Thyroid gland (tissue), 4 donors: ENCODE results near the gene UBE2H. TPM values are rescaled to one million over a fixed set of nuclear protein-coding genes. Genes with fewer than 3 reads are reported as not detected.
"Not testable (repeated sequence)": the region's sequence is repeated elsewhere in the genome, so short reads cannot be mapped to it uniquely, and the experiment has no call there.

ENCODE experiments used
- DNase-seq, 2 donors: peaks; one replicate each; pipeline ENCODE4 v3.0.0-alpha.2; 2019
- H3K27ac ChIP-seq, 3 donors: fragments of 200-600 bp; sonication (generic); 1 replicate in 2 of 3; 2 replicates in 1 of 3; pipeline ENCODE4 v1.5.1; 2016 to 2019; ENCODE audit warnings: mild to moderate bottlenecking in 1 of 3, moderate library complexity in 1 of 3
- H3K27me3 ChIP-seq: fragments of 200-600 bp; sonication (generic); one replicate; pipeline ENCODE4 v1.5.1; 2019
- H3K36me3 ChIP-seq, 2 donors: fragments of 200-600 bp; sonication (generic); one replicate each; pipeline ENCODE4 v1.5.1; 2016 to 2019
- H3K4me1 ChIP-seq, 2 donors: fragments of 200-600 bp; sonication (generic); one replicate each; pipeline ENCODE4 v1.5.1; 2017 to 2019
- H3K4me3 ChIP-seq, 3 donors: fragments of 200-600 bp; sonication (generic); replicated peaks in 1 of 3; 1 replicate in 2 of 3; 2 replicates in 1 of 3; pipeline ENCODE4 v1.5.1; 2016; ENCODE audit warnings: mild to moderate bottlenecking in 1 of 3
- H3K9me3 ChIP-seq: fragments of 200-600 bp; sonication (generic); one replicate; pipeline ENCODE4 v1.5.1; 2017
- POLR2A ChIP-seq, 2 donors: fragments of 450-650 bp; IDR thresholded peaks; one replicate each; pipeline ENCODE4 v1.6.1; 2017; ENCODE audit warnings: antibody characterized with exemption in 2 of 2, mild to moderate bottlenecking in 2 of 2, moderate library complexity in 1 of 2
- WGBS, 2 donors: methylation state at CpG; one replicate each; pipeline ENCODE4 v1.1.5; 2017; 5-methylcytosine and 5-hydroxymethylcytosine counted together
- intact Hi-C: fragments of 100-400 bp; cut with DNase I; formaldehyde crosslinking; loops from one replicate; pipeline ENCODE4 v1.15.1; 2023
- total RNA-seq, 4 donors: library from RNA; depleted of rRNA; stranded (reverse); fragments of >200 nt; gene quantifications; one replicate each; pipeline ENCODE4 v1.2.3, GENCODE V29; 2016
- TF ChIP-seq, protein P1 (sequence below), 6 experiments: fragments of 200-600 bp in 3 of 6; fragments of 450-650 bp in 3 of 6; sonication (generic) in 3 of 6; IDR thresholded peaks; one replicate each; pipeline ENCODE4 v1.5.1; 2016 to 2019; ENCODE audit warnings: antibody characterized with exemption in 6 of 6, mild to moderate bottlenecking in 2 of 6, inconsistent platforms in 1 of 6, moderate library complexity in 1 of 6

Gene UBE2H
- total RNA-seq, 4 donors from 2014 or later: 97.7 to 156 (median 122) TPM

DNA sequence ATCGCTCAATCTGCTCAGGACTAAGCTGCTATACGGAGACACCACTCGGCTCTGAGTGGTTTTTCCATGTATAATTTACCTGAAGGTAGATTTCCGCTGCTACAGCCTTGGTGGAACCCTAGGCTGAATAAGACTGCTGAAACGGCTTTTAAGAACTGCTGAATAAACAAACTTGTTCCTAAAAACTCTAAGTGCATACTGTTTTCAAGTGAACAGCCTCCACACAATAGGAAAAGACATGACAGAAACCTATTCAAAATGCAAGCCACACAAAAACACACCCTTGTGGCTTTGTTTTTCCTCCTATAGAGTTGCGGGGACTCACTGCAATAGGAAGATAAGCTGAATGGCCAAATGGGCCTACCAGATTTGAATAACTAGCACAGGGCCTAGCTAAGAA is 117.2 kb downstream of the UBE2H start:
- no peaks in the 10 kb centered on the region for H3K27me3 ChIP-seq
- TF ChIP-seq, protein P1, sequence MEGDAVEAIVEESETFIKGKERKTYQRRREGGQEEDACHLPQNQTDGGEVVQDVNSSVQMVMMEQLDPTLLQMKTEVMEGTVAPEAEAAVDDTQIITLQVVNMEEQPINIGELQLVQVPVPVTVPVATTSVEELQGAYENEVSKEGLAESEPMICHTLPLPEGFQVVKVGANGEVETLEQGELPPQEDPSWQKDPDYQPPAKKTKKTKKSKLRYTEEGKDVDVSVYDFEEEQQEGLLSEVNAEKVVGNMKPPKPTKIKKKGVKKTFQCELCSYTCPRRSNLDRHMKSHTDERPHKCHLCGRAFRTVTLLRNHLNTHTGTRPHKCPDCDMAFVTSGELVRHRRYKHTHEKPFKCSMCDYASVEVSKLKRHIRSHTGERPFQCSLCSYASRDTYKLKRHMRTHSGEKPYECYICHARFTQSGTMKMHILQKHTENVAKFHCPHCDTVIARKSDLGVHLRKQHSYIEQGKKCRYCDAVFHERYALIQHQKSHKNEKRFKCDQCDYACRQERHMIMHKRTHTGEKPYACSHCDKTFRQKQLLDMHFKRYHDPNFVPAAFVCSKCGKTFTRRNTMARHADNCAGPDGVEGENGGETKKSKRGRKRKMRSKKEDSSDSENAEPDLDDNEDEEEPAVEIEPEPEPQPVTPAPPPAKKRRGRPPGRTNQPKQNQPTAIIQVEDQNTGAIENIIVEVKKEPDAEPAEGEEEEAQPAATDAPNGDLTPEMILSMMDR (IDR thresholded peaks at IDR 0.05): peak in 1 of 6 experiments; percentile 4
- peak in 1 of 2 donors; percentile 12 for TF ChIP-seq POLR2A (IDR thresholded peaks at IDR 0.05)
- peak overlapping the region; percentile 59 to 79 (median 76) for H3K27ac ChIP-seq
- 40 to 58% methylated on average over 6 of the region's 6 CpGs for WGBS, 2 donors
- DNase-seq: peak; percentile 50 to 54
- H3K4me1 ChIP-seq: peaks cover 31 to 50% of the 10 kb centered on the region in 2 donors
- H3K9me3 ChIP-seq: no peaks in the 10 kb centered on the region
- no peak overlapping the region for H3K4me3 ChIP-seq
- intact Hi-C loops: no loop called here
- H3K36me3 ChIP-seq: peaks cover 0 to 4% of the 10 kb centered on the region in 2 donors

DNA sequence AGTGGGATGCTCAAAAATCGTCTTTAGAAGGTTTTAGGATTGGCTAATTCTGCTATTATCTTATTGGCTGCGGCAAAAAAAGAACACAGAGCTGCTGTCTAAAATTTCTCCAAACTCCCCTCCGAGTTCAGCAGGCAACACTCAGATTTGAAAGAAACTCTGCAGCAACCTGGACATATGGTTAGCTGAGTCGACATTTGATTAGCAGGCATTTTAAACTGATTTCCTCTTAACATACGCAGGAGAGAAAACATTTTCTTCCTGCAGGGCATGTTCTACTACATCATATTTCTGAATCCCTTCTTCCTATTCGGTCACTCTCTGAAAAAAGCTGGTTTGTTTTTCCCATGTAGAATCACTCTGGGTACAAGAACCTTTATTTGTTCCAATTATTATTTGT is 119.4 kb downstream of the UBE2H start:
- H3K27me3 ChIP-seq, intact Hi-C loops, H3K36me3 ChIP-seq, H3K9me3 ChIP-seq, DNase-seq, H3K4me3 ChIP-seq: not testable (repeated sequence)
- Histone ChIP-seq H3K4me1 (peaks cover 41 to 60% of the 10 kb centered on the region in 2 donors), H3K27ac (peak overlapping the region in 1 of 3 donors; percentile 16)
- 87 to 90% methylated on average over 6 of the region's 6 CpGs for WGBS, 2 donors

DNA sequence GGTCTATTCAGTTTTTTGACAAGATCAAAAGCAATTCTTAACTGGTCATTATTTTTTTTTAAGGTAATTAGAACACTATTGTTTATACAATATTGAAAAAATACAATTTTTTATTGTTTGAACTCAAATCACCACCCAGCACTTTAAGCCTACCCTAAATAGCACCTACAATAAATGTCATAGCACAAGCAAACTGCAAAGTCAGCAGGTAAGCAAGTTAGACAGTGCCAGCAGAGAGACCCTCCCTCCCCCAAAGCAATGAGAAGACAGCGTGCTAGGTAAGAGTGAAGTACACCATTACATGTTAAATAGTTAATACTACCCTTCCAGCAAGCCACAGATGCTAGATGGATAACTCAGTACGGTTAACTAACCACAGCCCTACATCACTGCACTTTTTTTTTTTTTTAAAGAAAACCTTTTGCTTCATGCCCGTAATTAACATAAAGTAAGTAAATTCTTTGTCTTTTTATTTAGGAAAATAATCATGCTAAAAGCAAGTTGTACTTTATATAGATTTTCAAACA is 120.0 kb downstream of the UBE2H start:
- intact Hi-C loops: no loop called here
- no peak for TF ChIP-seq POLR2A (IDR thresholded peaks at IDR 0.05)
- TF ChIP-seq, protein P1 (IDR thresholded peaks at IDR 0.05): no peak
- WGBS, 2 donors: 93 to 97% methylated on average over 3 of the region's 3 CpGs
- H3K9me3 ChIP-seq: no peaks in the 10 kb centered on the region
- H3K36me3 ChIP-seq: peaks cover 0 to 4% of the 10 kb centered on the region in 2 donors
- H3K4me3 ChIP-seq: no peak overlapping the region
- no peaks in the 10 kb centered on the region for H3K27me3 ChIP-seq
- no peak for DNase-seq
- peak overlapping the region; percentile 92 to 93 (median 92) for H3K27ac ChIP-seq
- H3K4me1 ChIP-seq: peaks cover 41 to 60% of the 10 kb centered on the region in 2 donors

DNA sequence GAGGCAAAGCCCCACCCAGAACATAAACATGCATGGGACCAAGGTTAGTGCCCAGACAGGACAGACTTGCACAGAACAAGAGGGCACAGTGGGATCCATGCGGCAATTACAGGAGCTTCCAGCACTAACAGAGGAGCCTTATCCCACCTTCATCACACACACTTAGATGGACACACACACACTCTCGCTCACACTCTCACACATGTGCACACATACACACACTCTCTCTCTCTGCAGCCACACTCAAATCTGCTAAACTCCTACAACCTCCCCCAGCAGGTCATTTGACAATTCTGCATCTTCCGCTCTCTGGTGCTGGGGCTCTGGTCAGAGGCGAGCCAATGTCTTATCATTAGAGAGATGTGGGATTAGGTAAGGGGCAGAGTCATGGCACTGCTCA is 120.5 kb downstream of the UBE2H start:
- no peak for DNase-seq
- no peaks in the 10 kb centered on the region for H3K9me3 ChIP-seq
- TF ChIP-seq POLR2A (IDR thresholded peaks at IDR 0.05): no peak
- TF ChIP-seq, protein P1 (IDR thresholded peaks at IDR 0.05): no peak
- 95 to 99% methylated on average over 4 of the region's 4 CpGs for WGBS, 2 donors
- peaks cover 41 to 60% of the 10 kb centered on the region in 2 donors for H3K4me1 ChIP-seq
- H3K36me3 ChIP-seq: peaks cover 0 to 4% of the 10 kb centered on the region in 2 donors
- intact Hi-C loops: no loop called here
- H3K27me3 ChIP-seq: no peaks in the 10 kb centered on the region
- H3K4me3 ChIP-seq: no peak overlapping the region
- peak overlapping the region; percentile 92 to 93 (median 92) for H3K27ac ChIP-seq

DNA sequence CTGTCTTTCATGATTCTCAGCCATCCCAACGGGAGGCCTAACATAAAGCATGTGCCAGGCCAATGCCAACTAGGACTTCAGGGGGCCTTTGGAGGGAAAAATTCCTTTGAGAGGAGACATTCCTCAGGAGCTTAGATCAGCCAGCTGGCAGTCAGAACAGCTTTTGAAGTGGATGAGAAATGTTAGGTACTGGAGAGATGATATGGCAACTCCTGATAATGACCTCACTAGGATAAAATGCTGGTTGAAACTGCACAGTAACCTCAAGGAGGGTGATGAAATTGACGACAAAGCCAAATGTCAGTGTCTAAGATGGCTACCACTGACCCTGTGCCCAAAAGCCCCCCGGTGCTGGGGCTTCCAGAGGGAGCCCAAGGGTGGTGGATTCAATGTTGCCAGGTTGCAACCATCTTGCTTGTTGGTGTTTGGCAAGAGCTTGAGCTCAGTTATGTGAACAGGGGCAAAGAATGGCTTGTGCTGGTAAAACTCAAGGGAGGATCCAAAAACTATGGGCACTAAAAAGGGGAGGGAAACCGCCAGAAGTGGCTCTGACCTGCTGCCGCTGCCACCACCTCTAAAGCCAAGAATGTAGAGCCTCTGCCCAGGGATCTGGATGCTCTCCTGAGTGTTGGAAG is 121.2 kb downstream of the UBE2H start:
- H3K9me3 ChIP-seq: no peaks in the 10 kb centered on the region
- H3K4me1 ChIP-seq: peaks cover 41 to 56% of the 10 kb centered on the region in 2 donors
- TF ChIP-seq POLR2A (IDR thresholded peaks at IDR 0.05): no peak
- TF ChIP-seq, protein P1 (IDR thresholded peaks at IDR 0.05): no peak
- no peak overlapping the region for H3K4me3 ChIP-seq
- peak; percentile 76 to 78 for DNase-seq
- intact Hi-C loops: no loop called here
- peaks cover 0 to 4% of the 10 kb centered on the region in 2 donors for H3K36me3 ChIP-seq
- H3K27ac ChIP-seq: peak overlapping the region; percentile 92 to 93 (median 92)
- H3K27me3 ChIP-seq: no peaks in the 10 kb centered on the region
- WGBS, 2 donors: 49 to 61% methylated on average over 5 of the region's 5 CpGs
